SK-N-SH (cell line): Measurements from ENCODE around the gene BTBD2.

Source experiments
- CTCF ChIP-seq: fragments of 200-600 bp; sonication (generic); IDR thresholded peaks from 2 replicates; pipeline ENCODE4 v1.6.1; 2017; ENCODE audit warnings: antibody characterized with exemption, mild to moderate bottlenecking, moderate library complexity
- EP300 ChIP-seq, 2 experiments: IDR thresholded peaks; 2 replicates each; pipeline versions ENCODE4 v1.4.0 to v1.6.1; 2012; ENCODE audit warnings: borderline replicate concordance in 1 of 2, low read depth in 1 of 2, low read length in 1 of 2
- EZH2phosphoT487 ChIP-seq: fragments of 200-600 bp; sonication (generic); IDR thresholded peaks from 2 replicates; pipeline ENCODE4 v1.6.1; 2017; ENCODE audit warnings: low read depth, mixed run types, mild to moderate bottlenecking, antibody characterized with exemption, moderate library complexity, borderline replicate concordance
- GATA2 ChIP-seq: sonication (generic); formaldehyde crosslinking; IDR thresholded peaks from 2 replicates; pipeline ENCODE4 v1.5.0; 2020; ENCODE audit warnings: mild to moderate bottlenecking, missing genetic modification reagents
- MEF2A ChIP-seq: IDR thresholded peaks from 2 replicates; pipeline ENCODE4 v1.4.0; 2012; ENCODE audit warnings: low read depth, borderline replicate concordance
- RAD21 ChIP-seq: IDR thresholded peaks from 2 replicates; pipeline ENCODE4 v1.6.1; 2012; ENCODE audit warnings: mild to moderate bottlenecking, low read length
- RCOR1 ChIP-seq: fragments of 150-350 bp; IDR thresholded peaks from 2 replicates; pipeline ENCODE4 v1.6.1; 2017; ENCODE audit warnings: antibody characterized with exemption, low read length
- REST ChIP-seq: IDR thresholded peaks from 2 replicates; pipeline ENCODE4 v1.6.1; 2012; ENCODE audit warnings: mild to moderate bottlenecking, low read depth, low read length, moderate library complexity
- SIN3A ChIP-seq: IDR thresholded peaks from 2 replicates; pipeline ENCODE4 v1.6.1; 2012; ENCODE audit warnings: low read depth, mild to moderate bottlenecking, low read length, moderate library complexity, borderline replicate concordance
- TAF1 ChIP-seq: IDR thresholded peaks from 2 replicates; pipeline ENCODE4 v1.6.1; 2012; ENCODE audit warnings: low read depth, mild to moderate bottlenecking, low read length, moderate library complexity, borderline replicate concordance
- USF1 ChIP-seq: IDR thresholded peaks from 2 replicates; pipeline ENCODE4 v1.4.0; 2012; ENCODE audit warnings: low read depth, borderline replicate concordance
- USF2 ChIP-seq: fragments of 150-350 bp; IDR thresholded peaks from 2 replicates; pipeline ENCODE4 v1.6.1; 2017; ENCODE audit warnings: antibody characterized with exemption, low read length, low read depth, borderline replicate concordance
- YY1 ChIP-seq: IDR thresholded peaks from 2 replicates; pipeline ENCODE4 v1.4.0; 2012; ENCODE audit warnings: low read depth, mild to moderate bottlenecking
- ZBTB33 ChIP-seq: IDR thresholded peaks from 2 replicates; pipeline ENCODE4 v1.4.0; 2012; ENCODE audit warnings: low read depth, borderline replicate concordance

- TF ChIP-seq REST (no peak), TAF1 (no peak), YY1 (no peak), EZH2phosphoT487 (no peak), RCOR1 (no peak), EP300 (IDR thresholded peaks at IDR 0.05; ENCODE audit: borderline replicate concordance in 1 of 2, low read depth in 1 of 2, low read length in 1 of 2) (no peak), CTCF (no peak), USF2 (no peak), MEF2A (no peak), ZBTB33 (no peak), RAD21 (no peak), SIN3A (no peak), GATA2 (CRISPR knock-in tag) (no peak), USF1 (no peak)
Measured at GRCh38 chr19:1959928-1960589, 55.5 kb downstream of the BTBD2 start.
